NCI-H146 treated with DMSO at 0.1 percent for 48 hours (cell line): ENCODE measurements around the gene IL17A.
A peak's percentile ranks its signal among the peaks of the same experiment; 100 is the strongest.

Source experiments
- DNase-seq: peaks from one replicate; lab custom pipeline; 2025; ENCODE audit not compliant: unreplicated experiment; lab: John Stamatoyannopoulos, UW

Gene IL17A

GRCh38 chr6:52210227-52210626 is 24.1 kb downstream of the IL17A start:
- no peak for DNase-seq

DNA sequence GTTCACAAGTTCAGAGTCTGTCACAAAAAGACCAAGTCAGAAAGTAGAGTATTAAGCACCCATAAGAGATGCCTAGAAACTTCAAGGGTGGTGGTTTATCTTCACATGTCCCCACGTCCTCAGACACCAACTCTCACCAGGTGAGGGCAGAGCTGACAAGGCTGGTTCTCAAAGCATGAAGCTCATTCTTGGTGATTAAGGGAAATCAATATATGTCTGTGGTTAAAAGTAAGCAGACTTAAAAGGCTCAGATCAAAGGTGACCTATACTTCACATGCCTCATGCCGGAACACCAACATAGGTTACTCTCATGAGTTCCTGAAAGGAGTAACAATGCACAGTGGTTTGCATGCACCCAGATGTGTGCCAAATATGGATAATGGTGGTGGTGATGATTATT is 27.0 kb downstream of the IL17A start:
- DNase-seq: no peak

GRCh38 chr6:52215787-52216186 is 29.6 kb downstream of the IL17A start:
- DNase-seq: no peak

- no peak for DNase-seq
These were observed 30.9 kb downstream of the IL17A start for GRCh38 chr6:52216932-52217575.

- no peak for DNase-seq
These were observed 31.6 kb downstream of the IL17A start for GRCh38 chr6:52217761-52218160.

GRCh38 chr6:52221302-52221701 is 35.1 kb downstream of the IL17A start:
- no peak for DNase-seq

DNA sequence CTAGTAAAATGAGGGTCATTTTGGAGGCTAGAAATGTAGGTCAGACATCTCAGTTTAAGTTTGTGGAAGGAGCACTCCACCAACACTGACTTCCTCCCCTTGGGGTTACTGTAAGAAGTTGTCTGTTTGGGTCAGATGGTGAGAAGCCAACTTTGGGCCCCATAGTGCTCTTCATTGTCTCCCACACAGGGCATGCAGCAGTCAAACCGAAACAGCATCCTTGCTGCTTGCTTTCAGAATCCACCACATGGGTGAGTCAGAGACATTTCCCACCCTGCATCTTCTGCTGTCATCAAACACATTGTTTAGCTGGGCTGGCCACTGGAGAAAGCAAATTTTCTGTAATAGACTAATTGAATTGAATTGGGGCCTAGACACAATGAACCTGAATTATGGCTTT is 41.3 kb downstream of the IL17A start:
- DNase-seq: no peak

GRCh38 chr6:52230685-52231084 is 44.5 kb downstream of the IL17A start:
- no peak for DNase-seq

- no peak for DNase-seq
These were observed 45.4 kb downstream of the IL17A start for GRCh38 chr6:52231406-52232127.

DNA sequence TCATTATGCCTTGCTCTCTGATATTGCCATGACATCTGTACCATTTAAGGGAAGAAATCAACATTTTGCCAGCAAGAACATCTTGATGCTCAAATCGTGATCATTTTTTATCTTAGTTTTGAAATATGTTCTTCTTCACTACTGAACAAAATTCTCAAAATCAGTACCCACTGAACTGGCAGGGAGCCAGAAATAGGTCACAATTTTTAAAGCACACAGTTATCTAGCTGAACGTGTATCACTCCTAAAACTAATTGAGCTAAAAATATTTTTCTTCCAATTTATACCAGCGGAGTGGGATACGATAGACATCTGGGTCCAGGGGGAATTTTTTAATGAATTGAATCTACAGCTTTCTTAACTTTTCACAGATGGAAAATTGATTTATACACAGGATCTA is 46.8 kb downstream of the IL17A start:
- no peak for DNase-seq

DNA sequence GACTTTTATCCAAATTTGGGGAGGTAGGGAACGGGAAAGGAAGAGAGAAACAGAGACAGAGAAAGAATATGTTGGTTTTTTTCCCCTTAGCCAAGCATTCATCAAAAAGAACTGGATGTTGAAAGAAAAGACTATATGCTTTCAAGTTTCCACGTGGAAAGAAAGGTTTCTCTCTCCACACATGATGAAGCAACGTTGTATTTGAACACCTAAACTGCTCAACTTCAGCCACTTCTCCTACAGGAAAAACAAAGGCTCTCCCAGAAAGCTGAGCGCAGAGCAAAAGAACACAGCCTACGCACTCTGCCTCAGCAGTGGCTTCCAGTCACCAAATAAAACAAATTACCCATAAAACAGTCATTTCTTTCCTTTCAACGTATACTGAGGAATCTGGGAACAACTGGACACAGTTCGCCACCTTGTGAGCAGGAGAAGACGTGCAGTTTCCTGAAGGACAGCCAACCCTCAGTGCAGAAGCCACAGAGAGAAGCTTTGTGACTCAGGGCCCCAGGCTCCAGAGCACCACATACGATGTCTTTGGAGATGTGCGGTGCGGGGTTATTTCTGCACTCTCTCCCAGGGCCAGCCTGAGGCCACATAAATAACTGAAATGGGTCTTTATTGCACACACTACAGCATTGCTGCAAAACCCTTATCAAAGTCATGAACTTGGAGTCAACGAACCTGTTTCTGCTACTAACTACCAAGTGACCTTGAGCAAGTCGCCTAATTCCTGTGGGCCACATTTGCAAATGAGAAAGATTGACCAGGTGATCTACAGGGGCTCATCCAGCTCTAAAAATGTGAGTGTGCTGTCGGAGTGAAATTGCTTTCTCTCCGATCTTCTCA is 48.0 kb downstream of the IL17A start:
- peak; percentile 27 for DNase-seq
